Stimulated activated CD8-positive, alpha-beta memory T cell treated with anti-CD3 and anti-CD28 coated beads, Interleukin-4, amount 100 ng/mL, for 48 hours (primary cell): ENCODE data around the gene ZBED2.
"Not testable (repeated sequence)": the region's sequence is repeated elsewhere in the genome, so short reads cannot be mapped to it uniquely, and the experiment has no call there.

Source experiments
- DNase-seq: peaks from one replicate; pipeline ENCODE4 v3.0.0-alpha.2; 2020

The ZBED2 gene

GRCh38 chr3:111595232-111595631 is at the start of gene ZBED2:
ZBED2 (minus strand) TSS chr3:111595346; CDS start chr3:111594201, 1,145 bp downstream.
- peak; percentile 70 for DNase-seq

- no peak for DNase-seq
Observed at GRCh38 chr3:111639316-111639715, 44.2 kb upstream of the ZBED2 start.

GRCh38 chr3:111636366-111636885 is 41.3 kb upstream of the ZBED2 start:
- no peak for DNase-seq

GRCh38 chr3:111635403-111635802 is 40.3 kb upstream of the ZBED2 start:
- no peak for DNase-seq

- DNase-seq: not testable (repeated sequence)
Observed at GRCh38 chr3:111630638-111631037, 35.5 kb upstream of the ZBED2 start.

GRCh38 chr3:111629018-111629417 is 33.9 kb upstream of the ZBED2 start:
- DNase-seq: not testable (repeated sequence)

GRCh38 chr3:111627092-111627491 is 31.9 kb upstream of the ZBED2 start:
- DNase-seq: no peak

GRCh38 chr3:111621535-111621934 is 26.4 kb upstream of the ZBED2 start:
- peak; percentile 75 for DNase-seq

- DNase-seq: no peak
Observed at GRCh38 chr3:111619833-111620232, 24.7 kb upstream of the ZBED2 start.

- DNase-seq: no peak
Observed at GRCh38 chr3:111618945-111619344, 23.8 kb upstream of the ZBED2 start.

GRCh38 chr3:111617912-111618601 is 22.9 kb upstream of the ZBED2 start:
- DNase-seq: peak; percentile 47

GRCh38 chr3:111617406-111617805 is 22.3 kb upstream of the ZBED2 start:
- peak; percentile 40 for DNase-seq

GRCh38 chr3:111616417-111617105 is 21.4 kb upstream of the ZBED2 start:
- peak; percentile 78 for DNase-seq

- no peak for DNase-seq
Observed at GRCh38 chr3:111615880-111616279, 20.7 kb upstream of the ZBED2 start.

GRCh38 chr3:111613294-111613693 is 18.1 kb upstream of the ZBED2 start:
- no peak for DNase-seq

GRCh38 chr3:111610612-111611054 is 15.5 kb upstream of the ZBED2 start:
- DNase-seq: peak; percentile 54

GRCh38 chr3:111610189-111610588 is 15.0 kb upstream of the ZBED2 start:
- no peak for DNase-seq

- no peak for DNase-seq
Observed at GRCh38 chr3:111609700-111610099, 14.6 kb upstream of the ZBED2 start.

GRCh38 chr3:111608383-111608782 is 13.2 kb upstream of the ZBED2 start:
- no peak for DNase-seq

- DNase-seq: no peak
Observed at GRCh38 chr3:111607240-111607920, 12.2 kb upstream of the ZBED2 start.

GRCh38 chr3:111605493-111605892 is 10.3 kb upstream of the ZBED2 start:
- DNase-seq: no peak

GRCh38 chr3:111605018-111605417 is 9.9 kb upstream of the ZBED2 start:
- DNase-seq: no peak

GRCh38 chr3:111604119-111604518 is 9.0 kb upstream of the ZBED2 start:
- peak; percentile 64 for DNase-seq

GRCh38 chr3:111603679-111604078 is 8.5 kb upstream of the ZBED2 start:
- DNase-seq: no peak
